Glomerular visceral epithelial cell (primary cell): Measurements from ENCODE around the gene CAPS.
"Not testable (repeated sequence)": the region's sequence is repeated elsewhere in the genome, so short reads cannot be mapped to it uniquely, and the experiment has no call there.

ENCODE experiments used
- DNase-seq: peaks from one replicate; pipeline ENCODE4 v3.0.0-alpha.2; 2016; ENCODE audit errors: extremely low spot score

CAPS gene

DNA sequence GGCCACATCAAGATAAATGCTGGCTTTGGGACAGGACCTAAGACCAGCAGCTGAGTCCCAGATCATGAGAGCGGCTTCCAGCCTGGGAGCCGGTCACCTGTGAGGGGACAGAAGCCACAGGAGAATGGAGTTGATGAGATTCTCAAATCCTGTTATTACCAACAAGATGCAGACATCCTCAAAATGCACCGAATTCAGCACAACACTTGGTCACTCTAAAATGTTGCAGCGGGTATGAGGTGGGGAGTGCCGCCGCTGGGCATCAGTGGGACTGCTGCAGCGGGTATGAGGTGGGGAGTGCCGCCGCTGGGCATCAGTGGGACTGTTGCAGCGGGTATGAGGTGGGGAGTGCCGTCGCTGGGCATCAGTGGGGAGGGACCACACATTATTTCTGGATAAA lies 42.7 kb downstream of the CAPS start:
- DNase-seq = no peak

DNA sequence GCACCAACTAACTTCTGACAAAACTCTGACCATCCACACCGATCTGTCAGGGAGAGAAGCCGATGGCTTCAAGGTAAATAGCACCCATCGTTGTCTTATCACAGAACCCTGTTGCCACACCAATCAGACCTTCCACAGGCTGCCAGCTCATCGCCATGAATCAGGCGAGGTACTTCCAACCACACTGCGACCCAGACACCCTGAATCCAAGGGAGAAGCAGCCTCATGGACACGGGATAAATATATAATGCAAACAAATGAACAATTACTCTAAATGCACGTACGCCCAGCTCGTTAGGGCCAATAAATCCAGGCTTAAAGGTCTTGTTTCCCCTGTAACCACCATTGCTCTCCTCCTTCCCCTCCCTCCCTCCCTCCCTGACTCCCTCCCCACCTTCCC lies 43.1 kb downstream of the CAPS start:
- no peak for DNase-seq

DNA sequence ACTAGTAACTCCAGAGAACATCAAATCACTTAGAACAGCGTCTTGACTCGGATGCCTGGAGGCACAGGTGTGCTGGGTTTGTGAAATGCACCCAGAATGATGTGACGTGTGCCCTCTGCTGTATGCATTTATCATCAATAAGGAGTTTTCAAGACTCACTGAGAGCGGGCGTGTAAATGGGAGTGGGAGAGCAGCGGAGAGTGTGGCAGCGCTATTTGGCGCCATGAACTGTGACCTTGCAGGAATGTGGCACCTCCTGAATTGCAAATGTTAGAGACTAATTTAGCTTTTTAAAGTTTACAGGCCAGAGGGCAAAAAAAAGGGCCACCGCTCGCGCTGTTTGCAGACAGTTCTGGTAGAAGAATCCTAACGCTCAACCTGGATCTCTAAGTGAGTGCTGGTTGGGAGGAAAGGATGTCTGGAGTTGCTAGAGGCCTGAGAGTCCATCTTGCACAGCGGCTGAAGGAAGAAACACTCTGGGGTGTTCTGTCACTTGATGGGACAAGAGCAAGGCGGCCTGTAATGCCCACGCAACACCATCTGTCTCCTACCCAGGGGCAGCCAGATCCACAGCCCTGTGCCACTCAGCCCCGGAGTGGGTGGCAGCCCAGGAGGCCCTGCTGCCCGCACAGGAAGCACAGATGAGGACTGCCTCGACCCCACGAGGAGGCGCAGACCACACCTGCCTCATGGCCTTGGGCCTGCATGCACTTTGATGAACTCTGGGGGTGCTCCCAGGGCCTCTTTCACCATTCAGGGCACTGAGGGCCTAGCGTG lies 44.2 kb downstream of the CAPS start:
- no peak for DNase-seq

DNA sequence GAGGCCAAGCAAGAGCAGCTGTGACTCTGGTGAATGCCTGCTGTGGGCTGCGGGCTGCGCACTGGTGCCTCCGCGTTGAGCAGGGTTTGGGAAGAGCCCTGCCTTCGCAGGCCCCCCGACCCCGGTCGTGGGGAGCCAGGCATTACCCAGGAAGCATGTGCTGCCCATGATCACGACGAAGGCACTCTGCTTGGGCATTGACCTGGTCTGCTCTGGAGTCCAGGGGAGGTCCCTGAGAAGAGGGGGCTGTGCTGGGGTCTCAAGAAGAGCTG lies 44.7 kb downstream of the CAPS start:
- DNase-seq = no peak

DNA sequence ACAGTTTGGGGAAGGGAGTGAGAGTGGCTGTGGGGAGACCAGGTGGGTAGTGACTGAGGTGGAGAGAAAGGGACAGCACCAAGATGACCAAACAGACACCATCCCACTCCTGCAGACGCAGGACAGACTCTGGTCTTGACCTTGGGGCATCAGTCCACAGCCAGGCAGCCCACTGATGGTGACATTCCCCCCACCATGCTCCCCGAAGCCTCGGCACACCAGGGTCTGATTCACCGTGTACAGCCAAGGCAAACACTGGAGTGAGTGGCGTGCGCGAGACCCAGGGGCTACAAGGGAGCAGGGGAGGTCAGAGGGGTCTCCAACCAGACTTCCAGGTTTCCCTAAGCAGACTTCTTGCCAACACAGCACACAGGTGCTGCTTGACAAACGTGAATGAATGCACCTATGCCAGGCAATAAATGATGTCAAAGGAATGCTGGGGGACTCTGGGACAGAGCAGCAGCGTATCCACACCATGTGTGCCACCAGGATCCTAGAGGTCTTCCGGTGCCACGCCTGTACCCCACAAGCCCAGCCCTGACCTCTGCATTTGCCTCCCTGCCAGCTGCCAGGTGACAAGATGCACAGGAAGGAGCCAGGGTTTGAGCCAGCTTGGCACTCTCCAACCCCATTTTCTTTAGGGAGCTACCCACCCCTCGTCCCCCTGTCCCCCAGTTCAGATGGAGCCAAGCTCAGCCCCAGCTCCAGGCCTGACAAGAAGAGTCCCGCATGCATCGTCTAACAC lies 45.4 kb downstream of the CAPS start:
- no peak for DNase-seq

DNA sequence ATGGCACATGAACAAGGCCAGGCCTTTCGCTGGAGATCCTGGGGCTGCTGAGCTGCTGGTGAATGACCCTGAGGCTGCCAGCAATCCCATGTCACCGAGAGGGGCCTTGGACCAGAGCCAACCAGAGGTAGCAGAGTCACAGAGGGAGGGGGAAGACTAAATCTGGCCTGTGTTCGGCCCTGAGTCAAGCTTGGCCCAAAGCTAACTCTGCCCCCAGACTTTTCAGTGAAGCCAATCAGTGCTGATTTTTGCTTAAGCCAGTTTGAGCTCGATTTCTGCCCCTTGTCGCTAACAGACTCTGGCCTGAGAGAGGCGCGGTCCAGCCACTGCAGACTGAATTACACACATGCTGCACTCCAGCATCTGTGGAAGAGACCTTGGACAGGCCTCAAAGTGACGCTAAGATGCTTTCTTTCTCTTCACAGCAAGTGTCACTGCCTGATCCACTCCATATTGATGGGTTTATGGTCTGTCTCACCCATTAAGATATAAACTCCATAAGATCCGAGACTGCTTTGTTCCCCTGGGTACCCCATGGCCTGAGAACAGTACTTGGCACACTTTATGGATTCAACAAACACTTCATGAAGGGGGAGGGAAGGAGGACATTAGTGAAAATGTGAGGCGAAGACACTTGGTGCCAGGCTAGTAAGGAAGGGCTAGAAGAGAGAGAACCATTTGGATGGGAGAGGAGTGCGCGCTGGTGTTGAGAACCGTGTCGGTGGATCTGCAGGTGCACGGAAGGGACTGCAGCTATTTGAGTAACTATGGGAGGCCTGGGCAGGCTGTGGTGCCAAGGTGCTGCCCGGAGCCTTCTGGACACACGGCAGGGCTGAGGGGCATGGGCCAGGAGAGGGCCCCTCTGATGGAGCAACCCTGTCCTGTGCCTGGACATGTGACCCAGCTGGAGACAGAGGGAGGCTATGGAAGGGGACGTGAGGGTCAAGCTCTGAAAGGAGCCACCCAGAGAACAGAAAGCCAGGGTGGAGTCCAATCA lies 46.2 kb downstream of the CAPS start:
- no peak for DNase-seq

DNA sequence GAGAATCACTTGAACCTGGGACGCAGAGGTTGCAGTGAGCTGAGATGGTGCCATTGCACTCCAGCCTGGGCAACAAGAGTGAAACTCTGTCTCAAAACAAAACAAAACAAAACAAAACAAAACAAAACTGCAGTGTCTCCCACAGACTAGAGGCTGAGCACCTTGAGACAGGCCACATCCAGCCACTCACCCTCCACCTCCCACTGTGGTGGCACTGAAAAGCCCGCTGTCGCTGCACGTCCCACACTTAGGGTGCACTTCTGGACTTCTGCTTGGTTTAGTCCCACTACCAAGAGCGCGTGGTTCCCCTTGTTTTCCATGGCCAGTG lies 47.6 kb downstream of the CAPS start:
- DNase-seq = not testable (repeated sequence)

DNA sequence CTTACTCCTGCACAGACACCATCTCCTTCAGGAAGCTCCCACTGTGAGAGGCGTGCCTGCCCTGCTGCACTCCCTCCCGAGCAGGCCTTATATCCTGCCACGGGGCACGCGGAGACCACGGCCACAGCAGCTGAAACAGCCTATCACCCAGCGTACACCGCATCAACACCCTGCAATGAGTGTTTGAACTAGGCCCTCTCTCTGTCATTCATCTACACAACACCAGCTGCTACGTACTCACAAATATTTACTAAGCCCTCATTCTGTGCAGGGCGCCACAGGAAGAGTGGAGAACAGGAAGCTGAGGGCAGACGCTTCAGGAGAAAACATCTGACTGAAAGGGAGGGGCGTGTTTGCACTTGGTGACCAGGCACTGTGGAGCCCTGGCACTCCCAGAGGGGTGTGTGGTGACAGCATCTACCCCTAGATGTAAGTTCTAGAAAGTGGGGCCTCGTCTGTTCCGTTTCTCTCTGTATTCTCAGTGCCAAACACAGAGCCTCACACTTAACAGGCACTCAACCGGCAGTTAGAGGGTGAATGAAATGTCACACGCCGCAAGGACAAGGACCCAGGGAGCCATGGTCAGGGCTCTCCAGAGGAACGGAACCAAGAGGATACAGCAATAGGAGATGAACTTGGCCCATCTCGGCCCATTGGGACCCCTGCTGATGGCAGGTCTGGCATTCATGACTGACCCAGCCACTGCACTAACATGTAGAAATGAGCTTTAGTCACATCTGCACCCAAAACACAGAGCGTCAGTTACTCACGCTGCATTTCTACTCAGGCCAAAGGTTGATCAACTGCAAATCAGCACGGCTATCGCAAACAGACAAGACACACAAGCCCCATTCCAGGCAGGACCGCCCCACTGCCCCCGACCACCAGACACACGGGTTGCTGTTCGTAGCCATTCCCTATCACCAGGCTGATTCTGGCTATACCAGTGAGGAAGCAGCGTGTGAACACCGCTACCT lies 48.2 kb downstream of the CAPS start:
- DNase-seq = no peak

DNA sequence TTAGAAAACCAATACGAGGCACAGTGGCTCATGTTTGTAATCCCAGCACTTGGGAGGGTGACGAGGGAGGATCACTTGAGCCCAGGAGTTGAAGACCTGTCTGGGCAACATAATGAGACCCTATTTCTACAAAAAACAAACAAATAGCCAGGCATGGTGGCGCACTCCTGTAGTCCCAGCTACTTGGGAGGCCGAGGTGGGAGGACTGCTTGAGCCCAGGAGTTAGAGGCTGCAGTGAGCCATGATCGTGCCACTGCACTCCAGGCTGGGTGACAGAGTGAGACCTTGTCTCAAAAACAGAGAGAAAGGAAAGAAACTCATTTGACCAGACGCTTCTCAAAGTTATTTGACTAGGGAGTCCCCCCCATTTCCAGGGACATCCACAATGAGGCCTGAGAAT lies 49.2 kb downstream of the CAPS start:
- not testable (repeated sequence) for DNase-seq

DNA sequence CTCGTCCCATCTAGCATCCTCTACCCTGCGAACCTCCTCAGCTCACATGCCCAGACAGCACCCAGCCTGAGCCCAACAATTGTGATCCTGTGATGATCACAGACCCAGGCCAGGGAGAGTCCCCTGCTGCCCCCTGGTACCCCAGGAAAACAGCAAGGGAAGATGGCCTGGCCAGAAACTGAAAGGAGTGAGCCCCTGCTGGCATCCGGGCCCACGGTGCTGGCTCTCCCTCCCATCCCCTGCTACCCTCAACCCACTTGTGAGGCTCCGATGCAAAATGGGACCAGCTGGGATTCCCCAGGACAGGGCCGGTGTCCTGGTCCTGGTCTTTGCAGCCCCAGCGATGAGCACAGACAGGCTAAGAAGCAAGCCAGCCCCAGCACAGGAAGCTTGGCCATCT lies 49.8 kb downstream of the CAPS start:
- DNase-seq = no peak

DNA sequence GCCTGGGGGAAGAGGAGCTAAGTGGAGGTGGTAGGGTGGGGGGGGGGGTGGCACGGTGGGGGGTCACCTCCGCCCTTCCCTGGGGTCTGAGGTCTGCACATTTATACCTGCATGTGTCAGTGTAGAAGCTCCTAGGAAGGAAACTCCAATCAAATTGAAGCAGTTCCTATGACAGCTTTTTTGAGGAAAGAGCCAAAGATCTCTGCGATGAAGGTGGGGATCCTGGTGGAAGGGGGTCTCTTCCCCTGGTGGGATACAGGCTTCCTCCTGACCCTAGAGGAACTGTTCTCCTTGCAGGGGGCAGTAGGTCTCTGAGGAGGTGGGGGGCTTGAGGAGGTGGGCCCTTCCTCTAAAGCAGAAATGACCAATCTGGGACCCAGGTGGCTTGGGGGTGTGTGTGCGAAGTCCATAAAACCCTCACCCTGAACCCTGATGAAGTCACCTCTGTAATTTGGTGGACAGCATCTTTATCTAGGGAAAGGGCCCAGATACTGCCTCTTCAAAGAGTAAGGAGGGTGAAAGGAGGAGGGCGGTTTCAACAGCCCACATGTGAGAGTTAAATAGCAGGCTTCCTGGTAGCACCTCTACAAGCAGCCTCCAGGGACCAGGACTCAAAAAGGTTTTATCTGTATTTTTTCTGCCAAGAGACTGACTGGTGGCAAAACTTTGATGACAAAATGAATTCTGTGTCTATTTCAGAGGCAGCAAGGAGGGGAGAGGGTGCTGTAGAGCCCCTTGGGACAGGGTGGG lies 50.9 kb downstream of the CAPS start:
- no peak for DNase-seq
